Ishikawa (cell line): ENCODE data around the gene PTPRN2.

ENCODE experiments used
- CEBPB ChIP-seq: IDR thresholded peaks from 2 replicates; pipeline ENCODE4 v1.6.1; 2012
- CREB1 ChIP-seq: IDR thresholded peaks from 2 replicates; pipeline ENCODE4 v1.6.1; 2012; ENCODE audit warnings: low read depth
- EGR1 ChIP-seq: IDR thresholded peaks from 2 replicates; pipeline ENCODE4 v1.6.1; 2012
- EP300 ChIP-seq: IDR thresholded peaks from 2 replicates; pipeline ENCODE4 v1.6.1; 2012; ENCODE audit warnings: borderline replicate concordance
- NFIC ChIP-seq: IDR thresholded peaks from 2 replicates; pipeline ENCODE4 v1.6.1; 2012
- RAD21 ChIP-seq: IDR thresholded peaks from 2 replicates; pipeline ENCODE4 v1.6.1; 2012; ENCODE audit warnings: low read depth
- REST ChIP-seq: IDR thresholded peaks from 2 replicates; pipeline ENCODE4 v1.6.1; 2012; ENCODE audit warnings: low read depth, mild to moderate bottlenecking
- TAF1 ChIP-seq: IDR thresholded peaks from 2 replicates; pipeline ENCODE4 v1.6.1; 2012; ENCODE audit warnings: low read depth, mild to moderate bottlenecking
- TCF12 ChIP-seq: IDR thresholded peaks from 2 replicates; pipeline ENCODE4 v1.6.1; 2012; ENCODE audit warnings: low read depth
- TEAD4 ChIP-seq: IDR thresholded peaks from 2 replicates; pipeline ENCODE4 v1.6.1; 2012
- YY1 ChIP-seq: IDR thresholded peaks from 2 replicates; pipeline ENCODE4 v1.6.1; 2012; ENCODE audit warnings: low read depth
- TF ChIP-seq, protein P1 (sequence below): IDR thresholded peaks from 2 replicates; pipeline ENCODE4 v1.6.1; 2012

DNA sequence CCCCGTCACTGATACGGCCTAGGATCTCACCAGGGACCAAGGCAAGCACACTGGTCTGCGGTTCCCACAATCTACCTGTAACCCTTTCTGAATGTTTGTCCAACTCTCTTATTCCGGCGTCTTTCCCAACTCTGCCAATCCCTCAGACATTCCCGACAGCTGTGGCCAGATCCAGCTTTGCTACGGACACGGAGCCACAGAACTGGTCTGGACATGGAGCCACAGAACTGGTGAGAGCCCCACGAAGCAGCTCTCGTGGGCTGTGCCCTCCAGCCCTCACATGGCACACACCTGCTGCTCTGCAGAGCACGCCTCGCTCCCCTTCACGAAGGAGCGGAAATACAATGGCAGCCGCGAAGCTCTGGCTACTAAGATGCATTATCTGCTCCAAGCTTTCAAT lies 874.0 kb downstream of the PTPRN2 start:
- TF ChIP-seq REST (no peak), CREB1 (no peak), YY1 (no peak), RAD21 (no peak), TAF1 (no peak), TEAD4 (no peak), TCF12 (no peak), EGR1 (no peak), CEBPB (no peak), EP300 (no peak), NFIC (no peak)
- TF ChIP-seq, protein P1, sequence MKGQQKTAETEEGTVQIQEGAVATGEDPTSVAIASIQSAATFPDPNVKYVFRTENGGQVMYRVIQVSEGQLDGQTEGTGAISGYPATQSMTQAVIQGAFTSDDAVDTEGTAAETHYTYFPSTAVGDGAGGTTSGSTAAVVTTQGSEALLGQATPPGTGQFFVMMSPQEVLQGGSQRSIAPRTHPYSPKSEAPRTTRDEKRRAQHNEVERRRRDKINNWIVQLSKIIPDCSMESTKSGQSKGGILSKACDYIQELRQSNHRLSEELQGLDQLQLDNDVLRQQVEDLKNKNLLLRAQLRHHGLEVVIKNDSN: no peak
